ENCODE data around the gene SKIL.
A peak's percentile ranks its signal among the peaks of the same experiment; 100 is the strongest.

Gene SKIL

GRCh38 chr3:170352936-170353335 lies 4.6 kb upstream of the SKIL start:
- DNase-seq = no peak

GRCh38 chr3:170353485-170353884 lies 4.0 kb upstream of the SKIL start:
- no peak for DNase-seq

GRCh38 chr3:170354760-170355159 lies 2.8 kb upstream of the SKIL start:
- no peak for DNase-seq

GRCh38 chr3:170355738-170356595 lies 1.5 kb upstream of the SKIL start:
- no peak for DNase-seq

GRCh38 chr3:170356596-170357175 lies 829 bp upstream of the SKIL start:
- DNase-seq = peak; percentile 54

- peak; percentile 84 for DNase-seq
Measured at GRCh38 chr3:170358042-170359010, 811 bp downstream of the SKIL start.

GRCh38 chr3:170359178-170359704 lies 1.7 kb downstream of the SKIL start:
- DNase-seq = no peak

GRCh38 chr3:170360466-170360865 lies 3.0 kb downstream of the SKIL start:
- no peak for DNase-seq

- no peak for DNase-seq
Measured at GRCh38 chr3:170360916-170361315, 3.4 kb downstream of the SKIL start.

- no peak for DNase-seq
Measured at GRCh38 chr3:170361711-170362110, 4.2 kb downstream of the SKIL start.

- DNase-seq = no peak
Measured at GRCh38 chr3:170363471-170363994, 6.0 kb downstream of the SKIL start.

GRCh38 chr3:170364965-170365364 lies 7.5 kb downstream of the SKIL start:
- DNase-seq = no peak

GRCh38 chr3:170367797-170368196 lies 10.3 kb downstream of the SKIL start:
- no peak for DNase-seq

GRCh38 chr3:170368921-170369320 lies 11.4 kb downstream of the SKIL start:
- DNase-seq = no peak

- DNase-seq = no peak
Measured at GRCh38 chr3:170372190-170372879, 14.8 kb downstream of the SKIL start.

GRCh38 chr3:170383567-170383966 lies 26.1 kb downstream of the SKIL start:
- no peak for DNase-seq

- no peak for DNase-seq
Measured at GRCh38 chr3:170386468-170386867, 29.0 kb downstream of the SKIL start.

GRCh38 chr3:170387950-170388349 lies 30.4 kb downstream of the SKIL start:
- DNase-seq = no peak

GRCh38 chr3:170391108-170391507 lies 33.6 kb downstream of the SKIL start:
- DNase-seq = no peak

GRCh38 chr3:170397685-170398084 lies 40.2 kb downstream of the SKIL start:
- no peak for DNase-seq

GRCh38 chr3:170405101-170405500 lies 47.6 kb downstream of the SKIL start:
- no peak for DNase-seq

- no peak for DNase-seq
Measured at GRCh38 chr3:170410428-170411029, 53.0 kb downstream of the SKIL start.

Measured in activated CD4-positive, alpha-beta T cell treated with anti-CD3 and anti-CD28 coated beads, Interleukin-2, amount 50 U/mL, for 1 hour (primary cell).